Endothelial cell (in vitro differentiated cells): ENCODE measurements around the gene ADAMTS2. TPM values are rescaled to one million over a fixed set of nuclear protein-coding genes. Genes with fewer than 3 reads are reported as not detected.
"Not testable (repeated sequence)": the region's sequence is repeated elsewhere in the genome, so short reads cannot be mapped to it uniquely, and the experiment has no call there.

Experiments used
- DNase-seq: peaks from one replicate; pipeline ENCODE4 v3.0.0; 2021; ENCODE audit warnings: low spot score
- H3K27ac Mint-ChIP-seq: one replicate; pipeline ENCODE4 v1.8.0; 2021; ENCODE audit warnings: mixed read lengths, inconsistent platforms; ENCODE audit not compliant: unreplicated experiment
- H3K27me3 Mint-ChIP-seq: one replicate; pipeline ENCODE4 v1.8.0; 2021; ENCODE audit warnings: mild to moderate bottlenecking, moderate library complexity, mixed read lengths, inconsistent platforms; ENCODE audit not compliant: unreplicated experiment
- H3K36me3 Mint-ChIP-seq: one replicate; pipeline ENCODE4 v1.8.0; 2021; ENCODE audit warnings: mild to moderate bottlenecking, low read depth, mixed read lengths, inconsistent platforms; ENCODE audit not compliant: unreplicated experiment
- H3K4me1 Mint-ChIP-seq: one replicate; pipeline ENCODE4 v1.8.0; 2021; ENCODE audit warnings: mild to moderate bottlenecking, mixed read lengths, inconsistent platforms; ENCODE audit not compliant: unreplicated experiment
- H3K4me3 Mint-ChIP-seq: one replicate; pipeline ENCODE4 v1.8.0; 2021; ENCODE audit warnings: mild to moderate bottlenecking, mixed read lengths, inconsistent platforms; ENCODE audit not compliant: unreplicated experiment
- H3K9me3 Mint-ChIP-seq: one replicate; pipeline ENCODE4 v1.8.0; 2021; ENCODE audit warnings: mixed read lengths, inconsistent platforms; ENCODE audit not compliant: unreplicated experiment
- CTCF ChIP-seq: fragments of 200-600 bp; sonication (generic); IDR thresholded peaks from one replicate; pipeline ENCODE4 v1.5.0; 2021; ENCODE audit warnings: antibody characterized with exemption; ENCODE audit not compliant: unreplicated experiment
- total RNA-seq: library from RNA; stranded (reverse); fragmentation: NEBNext Ultra II Directional; extraction: Animal tissue kit (Norgen Biotek cat#: 25700); gene quantifications from one replicate; pipeline ENCODE4 v1.2.1, GENCODE V29; 2021; ENCODE audit not compliant: unreplicated experiment

ADAMTS2 gene
- total RNA-seq, 1 donor from 2014 or later, result 1.5 TPM

- Mint-ChIP-seq H3K27me3 (peaks cover 2% of the 10 kb centered on the region), H3K4me3 (peak overlapping the region; percentile 56), H3K36me3 (peaks cover 8% of the 10 kb centered on the region), H3K4me1 (no peaks in the 10 kb centered on the region), H3K9me3 (peaks cover 48% of the 10 kb centered on the region), H3K27ac (no peak overlapping the region)
- no peak for DNase-seq
- TF ChIP-seq CTCF, result no peak
These were observed 232.1 kb downstream of the ADAMTS2 start for GRCh38 chr5:179113143-179113530.

GRCh38 chr5:179112469-179113142 lies 232.7 kb downstream of the ADAMTS2 start:
- Mint-ChIP-seq H3K4me3 (peak overlapping the region; percentile 56), H3K36me3 (peaks cover 8% of the 10 kb centered on the region), H3K9me3 (peaks cover 48% of the 10 kb centered on the region), H3K27me3 (peaks cover 2% of the 10 kb centered on the region), H3K27ac (no peak overlapping the region), H3K4me1 (no peaks in the 10 kb centered on the region)
- no peak for TF ChIP-seq CTCF
- DNase-seq, result no peak

- Mint-ChIP-seq H3K27ac (no peak overlapping the region), H3K4me1 (no peaks in the 10 kb centered on the region)
- TF ChIP-seq CTCF, result no peak
These were observed 233.7 kb downstream of the ADAMTS2 start for GRCh38 chr5:179111267-179112207.

GRCh38 chr5:179110528-179110927 lies 234.7 kb downstream of the ADAMTS2 start:
- Mint-ChIP-seq H3K27ac (no peak overlapping the region), H3K36me3 (peaks cover 8% of the 10 kb centered on the region), H3K27me3 (peaks cover 2% of the 10 kb centered on the region), H3K4me1 (no peaks in the 10 kb centered on the region), H3K9me3 (peaks cover 42% of the 10 kb centered on the region), H3K4me3 (no peak overlapping the region)
- DNase-seq, result no peak
- TF ChIP-seq CTCF, result no peak

More at GRCh38 chr5:179111267-179112207, 233.7 kb downstream of the ADAMTS2 start:
- peaks cover 46% of the 10 kb centered on the region for H3K9me3 Mint-ChIP-seq
- no peak for DNase-seq
- peaks cover 2% of the 10 kb centered on the region for H3K27me3 Mint-ChIP-seq
- H3K4me3 Mint-ChIP-seq, result no peak overlapping the region
- peaks cover 8% of the 10 kb centered on the region for H3K36me3 Mint-ChIP-seq

GRCh38 chr5:179101282-179101681 lies 244.0 kb downstream of the ADAMTS2 start:
- peaks cover 14% of the 10 kb centered on the region for H3K9me3 Mint-ChIP-seq
- H3K27me3 Mint-ChIP-seq, H3K4me1 Mint-ChIP-seq, H3K4me3 Mint-ChIP-seq, DNase-seq, H3K36me3 Mint-ChIP-seq, H3K27ac Mint-ChIP-seq: not testable (repeated sequence)
